HG02973 (cell line): ENCODE data around the gene AGMAT.
"Not testable (repeated sequence)": the region's sequence is repeated elsewhere in the genome, so short reads cannot be mapped to it uniquely, and the experiment has no call there.

Experiments used
- ATAC-seq: cut with Tn5 transposase; IDR thresholded peaks from one replicate; pipeline ENCODE4 v1.9.1; 2021; ENCODE audit warnings: moderate library complexity; ENCODE audit not compliant: unreplicated experiment

The AGMAT gene

DNA sequence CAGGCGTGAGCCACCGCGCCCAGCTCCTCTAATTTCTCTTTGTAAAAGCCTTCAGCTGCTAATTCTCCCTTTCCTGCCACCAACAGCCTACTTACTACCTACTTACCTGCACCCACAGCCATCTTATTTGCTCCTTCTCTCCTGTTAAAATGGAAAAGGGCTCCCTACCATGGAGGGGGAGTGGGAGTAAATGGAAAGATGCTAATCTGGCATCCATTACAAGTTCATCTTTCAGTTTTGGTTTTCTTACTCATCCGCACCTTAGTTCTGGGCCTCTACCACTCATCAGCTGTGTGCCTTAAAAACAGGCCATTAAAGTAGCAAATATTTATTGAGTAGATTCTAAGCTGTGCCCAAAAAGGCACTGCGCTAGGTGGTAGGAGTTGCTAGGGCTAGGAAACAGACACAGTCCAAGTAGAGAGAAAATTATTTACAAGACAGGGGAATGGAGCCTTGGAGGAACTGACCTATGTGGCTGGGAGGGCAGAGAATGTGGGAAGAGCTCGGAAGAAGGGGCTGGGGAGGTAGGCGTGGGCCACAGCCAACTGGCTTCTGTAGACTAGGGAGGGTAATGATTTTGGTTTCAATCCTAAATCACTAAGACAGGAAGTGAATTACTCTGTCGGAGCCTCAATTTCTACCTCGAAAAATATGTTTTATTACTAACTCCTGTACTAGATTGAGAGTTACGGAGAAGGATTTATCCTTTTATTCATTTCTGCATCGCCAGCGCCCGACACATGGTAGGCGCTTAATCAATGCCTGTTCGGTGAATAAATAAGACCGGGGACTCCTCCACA is 31.7 kb upstream of the AGMAT start:
- no peak for ATAC-seq

DNA sequence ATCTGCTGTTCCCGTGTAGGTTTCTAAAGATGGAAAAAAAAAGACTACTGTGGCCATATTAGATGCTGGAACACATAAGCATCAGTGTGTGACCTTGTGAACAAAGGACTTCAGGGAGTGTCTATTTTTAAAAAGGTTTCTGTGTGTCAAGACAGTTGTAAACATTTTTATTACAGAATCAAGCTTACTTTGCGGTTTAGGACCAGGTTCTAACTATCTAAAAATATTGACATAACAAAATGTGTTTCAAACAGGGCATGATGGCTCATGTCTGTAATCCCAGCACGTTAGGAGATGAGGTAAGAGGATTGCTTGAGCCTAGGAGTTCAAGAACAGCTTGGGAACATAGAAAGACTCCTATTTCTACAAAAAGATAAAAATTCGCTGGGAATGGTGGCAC is 25.3 kb upstream of the AGMAT start:
- ATAC-seq = no peak

DNA sequence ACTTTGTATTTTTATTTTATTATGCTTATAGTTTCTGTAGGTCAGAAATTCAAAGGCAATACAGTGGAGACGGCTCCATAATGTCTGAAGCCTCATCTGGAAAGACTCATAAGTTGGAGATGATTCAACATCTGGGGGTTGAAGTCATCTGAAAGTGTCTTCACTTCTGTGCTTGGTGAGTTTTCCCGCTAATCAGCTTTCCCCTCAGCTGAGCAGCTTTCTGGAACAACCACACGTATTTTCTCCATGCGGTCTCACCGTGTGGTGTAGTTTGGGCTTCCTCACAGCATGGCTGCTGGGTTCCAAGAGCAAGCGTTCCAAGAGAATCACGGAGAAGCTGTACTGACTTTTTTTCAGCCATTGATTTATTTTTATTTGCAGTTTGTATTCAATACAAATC is 24.8 kb upstream of the AGMAT start:
- ATAC-seq = no peak

DNA sequence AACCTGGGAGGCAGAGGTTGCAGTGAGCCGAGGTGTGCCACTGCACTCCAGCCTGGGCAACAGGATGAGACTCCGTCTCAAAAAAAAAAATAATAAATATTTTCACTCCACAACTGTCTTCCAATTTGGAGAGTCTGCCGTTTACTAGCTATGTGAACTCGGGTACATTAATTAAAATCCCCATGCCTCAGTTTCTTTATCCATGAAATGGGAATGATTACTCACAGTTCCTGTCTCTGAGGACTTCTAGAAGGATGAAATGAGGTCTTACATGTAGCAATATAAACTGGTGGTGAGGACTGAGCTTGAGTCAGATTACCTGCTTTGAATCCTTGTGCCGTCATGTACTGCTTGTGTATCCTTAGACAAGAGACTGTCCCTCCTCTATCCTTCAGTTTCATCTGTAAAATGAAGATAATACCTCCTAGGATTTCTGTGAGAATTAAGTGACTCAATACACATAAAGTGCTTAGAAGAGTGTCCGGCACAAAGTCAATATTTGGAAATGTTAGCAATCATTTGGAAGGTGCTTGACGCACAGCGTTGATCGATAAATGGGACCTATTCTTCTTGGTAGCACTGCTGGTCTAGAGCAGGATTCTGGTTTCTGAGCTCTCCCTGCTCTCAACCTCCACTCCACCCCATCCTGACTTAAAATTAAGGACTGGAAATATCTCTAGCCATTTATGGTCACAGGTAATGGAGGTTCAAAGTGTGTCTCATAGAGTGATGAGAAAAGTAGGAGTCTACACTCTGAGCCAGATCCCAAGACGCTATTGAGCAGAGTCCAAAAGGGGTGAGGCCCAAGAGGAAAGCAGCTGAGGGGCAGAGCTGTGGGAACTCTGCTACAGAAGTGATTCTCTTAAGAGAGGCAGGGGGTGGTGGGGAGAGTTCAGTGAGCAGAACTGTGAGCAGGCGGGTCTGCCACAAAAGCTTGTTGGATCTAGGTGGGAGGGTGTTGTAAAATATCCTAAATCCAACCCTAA is 20.8 kb upstream of the AGMAT start:
- ATAC-seq = no peak

DNA sequence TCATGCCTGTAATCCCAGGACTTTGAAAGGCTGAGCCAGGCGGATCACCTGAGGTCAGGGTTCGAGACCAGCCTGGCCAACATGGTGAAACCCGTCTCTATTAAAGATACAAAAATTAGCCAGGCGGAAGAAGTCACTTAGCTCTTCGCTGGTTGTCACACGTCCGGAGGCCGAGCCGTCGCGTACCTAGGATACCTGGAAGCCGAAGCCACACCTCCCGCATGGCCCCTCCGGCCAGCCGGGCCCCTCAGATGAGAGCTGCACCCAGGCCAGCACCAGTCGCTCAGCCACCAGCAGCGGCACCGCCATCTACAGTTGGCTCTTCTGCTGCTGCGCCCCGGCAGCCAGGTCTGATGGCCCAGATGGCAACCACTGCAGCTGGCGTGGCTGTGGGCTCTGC is 19.5 kb upstream of the AGMAT start:
- ATAC-seq = not testable (repeated sequence)

DNA sequence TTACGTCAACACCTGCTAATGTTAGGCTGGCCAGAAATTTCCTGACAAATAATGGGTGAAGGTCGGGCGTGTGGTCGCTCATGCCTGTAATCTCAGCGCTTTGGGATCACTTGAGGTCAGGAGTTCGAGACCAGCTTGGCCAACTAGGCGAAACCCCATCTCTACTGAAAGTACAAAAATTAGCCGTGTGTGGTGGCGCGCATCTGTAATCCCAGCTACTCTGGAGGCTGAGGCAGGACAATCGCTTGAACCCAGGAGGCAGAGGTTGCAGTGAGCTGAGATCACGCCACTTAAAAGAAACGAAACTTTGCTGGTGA is 19.1 kb upstream of the AGMAT start:
- not testable (repeated sequence) for ATAC-seq

DNA sequence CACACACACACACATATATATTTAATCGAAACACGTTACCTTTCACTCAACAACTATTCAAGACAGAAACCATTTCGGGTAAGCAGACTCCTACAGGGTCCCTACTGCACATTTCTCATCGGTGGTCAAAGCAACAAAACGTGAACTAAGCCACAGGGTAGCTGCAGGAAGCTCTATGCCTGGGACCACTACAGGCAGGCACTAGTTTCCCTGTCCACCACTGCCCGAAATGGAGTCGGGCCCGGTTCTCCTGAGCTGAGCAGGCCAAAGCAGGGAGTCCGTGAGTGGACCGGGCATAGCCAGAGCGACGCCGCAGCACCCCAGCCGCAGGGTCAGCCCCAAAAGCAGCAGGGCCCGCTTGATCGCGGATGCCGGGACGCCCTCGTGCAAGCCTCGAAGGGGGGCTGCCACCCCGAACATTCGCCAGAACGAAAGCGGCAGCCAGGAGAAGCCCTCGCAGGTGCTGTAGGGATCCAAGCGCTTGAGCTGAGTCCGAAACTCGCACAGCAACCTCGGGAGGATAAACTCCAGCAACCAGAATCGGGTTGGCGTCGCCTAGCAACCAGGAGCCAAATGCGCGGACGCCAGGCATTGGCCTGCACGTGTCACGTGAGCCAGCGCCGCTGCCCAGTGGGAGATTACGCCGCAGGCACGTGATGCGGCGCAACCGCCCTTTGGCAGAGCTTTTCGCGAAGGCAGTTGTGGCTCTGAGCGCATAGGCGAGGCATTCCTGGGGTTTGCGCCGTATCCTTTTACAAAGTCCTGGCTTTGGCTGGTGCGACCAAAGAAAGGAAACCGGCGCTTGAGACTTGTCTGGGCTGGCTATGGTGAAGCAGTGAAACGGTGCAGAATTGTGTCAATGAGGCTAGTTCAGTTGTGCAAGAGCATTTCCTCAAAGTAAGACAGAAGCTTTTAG is 18.5 kb upstream of the AGMAT start:
- ATAC-seq = peak; percentile 92

- ATAC-seq = no peak
These were observed 13.6 kb upstream of the AGMAT start for GRCh38 chr1:15598436-15598835.

DNA sequence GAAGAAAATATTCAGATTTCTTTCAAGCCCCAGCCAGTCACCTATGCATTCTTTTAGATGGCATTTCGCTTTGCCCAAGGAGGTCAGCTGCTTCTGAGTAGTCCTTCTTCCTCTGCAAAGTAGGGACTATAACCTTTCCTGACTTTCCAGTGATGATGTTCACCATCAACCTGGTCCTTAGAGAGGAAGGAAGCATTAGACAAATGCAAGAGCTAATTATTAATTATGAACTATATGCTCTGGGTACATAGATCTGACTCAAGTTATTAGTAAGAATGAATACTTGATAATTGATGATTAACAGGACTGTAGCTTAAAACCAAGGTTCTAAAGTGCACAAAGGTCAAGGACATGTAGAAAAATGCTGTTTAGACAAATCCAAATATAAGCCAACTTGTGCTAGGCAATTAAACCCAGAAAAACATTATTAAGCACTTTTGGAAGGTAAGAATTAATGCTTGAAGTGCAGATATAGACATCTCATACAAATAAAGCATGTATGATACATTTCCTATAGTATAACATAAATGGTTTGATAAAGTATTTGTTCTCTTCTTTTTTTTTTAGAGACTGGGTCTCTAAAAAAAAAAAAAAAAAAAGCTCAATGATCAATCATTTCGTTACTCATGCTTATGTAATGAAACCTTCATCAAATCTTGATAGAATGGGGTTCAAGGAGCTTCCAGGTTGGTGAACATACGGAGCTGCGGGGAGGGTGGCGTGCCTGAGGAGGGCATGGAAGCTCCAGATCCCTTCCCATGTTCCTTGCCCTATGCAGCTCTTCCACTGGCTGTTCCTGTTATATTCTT is 11.2 kb upstream of the AGMAT start:
- ATAC-seq = no peak

DNA sequence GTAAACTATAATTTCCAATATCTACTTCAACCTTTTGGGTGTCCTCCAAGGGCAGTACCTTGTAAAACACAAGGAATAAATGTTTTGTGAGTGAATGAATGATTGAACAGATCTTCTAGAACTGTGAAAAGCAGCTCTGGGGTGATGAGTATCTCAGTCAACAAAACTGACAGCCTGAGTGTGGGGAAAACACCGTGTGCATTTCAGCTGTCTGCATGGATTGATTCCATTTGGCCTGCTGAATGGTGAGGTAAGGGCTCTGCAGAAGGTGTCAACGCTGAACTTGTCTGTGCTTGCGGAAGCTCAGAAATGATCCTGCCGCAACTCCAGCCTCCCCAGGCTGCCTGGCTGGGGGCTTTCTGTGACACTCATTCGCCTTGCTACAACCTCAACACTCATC is 7.4 kb upstream of the AGMAT start:
- no peak for ATAC-seq

- ATAC-seq = no peak
These were observed 1.7 kb downstream of the AGMAT start for GRCh38 chr1:15583016-15583706.

GRCh38 chr1:15579683-15580047 is 5.2 kb downstream of the AGMAT start:
- ATAC-seq = no peak

DNA sequence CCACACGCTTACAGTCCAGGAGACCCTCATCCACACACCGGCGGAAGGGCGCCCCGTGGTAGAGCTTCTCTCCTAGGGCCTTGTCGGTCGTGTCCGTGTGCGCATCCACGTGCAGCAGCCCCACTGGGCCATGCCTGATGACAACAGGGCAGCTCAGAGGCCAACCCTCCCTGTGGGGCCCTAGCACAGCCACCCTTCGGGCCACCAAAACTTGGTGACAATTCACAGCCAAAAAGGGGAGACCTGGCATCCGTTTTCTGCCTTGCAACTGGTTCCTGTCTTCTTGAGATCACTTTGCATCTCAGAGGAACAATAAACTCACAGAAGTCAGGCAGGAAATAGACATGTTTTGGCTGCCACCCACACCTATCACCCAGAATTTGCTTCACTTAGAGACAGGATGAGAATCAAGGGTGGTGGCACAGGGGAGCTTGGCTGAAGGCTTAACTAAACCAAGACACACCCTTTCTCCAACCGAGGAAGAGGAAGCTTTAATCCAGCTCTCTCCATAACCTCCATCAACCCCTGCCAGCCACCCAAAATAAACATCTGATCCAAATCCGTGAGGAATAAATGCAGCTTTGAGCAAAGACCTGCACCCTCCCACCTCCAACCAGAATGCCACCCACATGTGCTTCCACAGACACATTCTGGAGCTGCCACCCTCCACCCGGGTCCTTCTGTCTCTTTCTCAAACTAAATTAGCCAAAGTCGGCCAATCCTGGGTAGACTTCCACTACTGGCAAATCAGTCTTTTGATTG is 5.7 kb downstream of the AGMAT start:
- ATAC-seq = no peak

DNA sequence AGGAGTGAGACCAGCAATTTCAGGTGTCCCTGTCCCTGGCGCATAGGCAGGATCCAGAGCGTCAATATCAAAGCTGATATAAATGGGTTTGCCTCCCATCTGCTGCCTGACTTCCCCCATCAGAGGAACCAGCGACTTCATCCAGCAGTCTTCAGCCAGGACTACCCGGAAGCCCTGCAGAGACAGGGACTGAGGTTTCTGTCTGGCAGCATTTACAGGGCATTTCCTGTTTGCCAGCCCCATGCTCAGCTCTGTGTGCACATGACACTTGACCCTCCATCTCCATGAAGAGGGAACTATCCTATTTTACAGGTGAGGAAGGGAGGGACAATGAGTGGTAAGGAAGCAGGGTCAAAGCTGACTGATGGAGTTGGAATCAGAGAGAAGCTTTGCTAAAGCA is 7.2 kb downstream of the AGMAT start:
- ATAC-seq = no peak

DNA sequence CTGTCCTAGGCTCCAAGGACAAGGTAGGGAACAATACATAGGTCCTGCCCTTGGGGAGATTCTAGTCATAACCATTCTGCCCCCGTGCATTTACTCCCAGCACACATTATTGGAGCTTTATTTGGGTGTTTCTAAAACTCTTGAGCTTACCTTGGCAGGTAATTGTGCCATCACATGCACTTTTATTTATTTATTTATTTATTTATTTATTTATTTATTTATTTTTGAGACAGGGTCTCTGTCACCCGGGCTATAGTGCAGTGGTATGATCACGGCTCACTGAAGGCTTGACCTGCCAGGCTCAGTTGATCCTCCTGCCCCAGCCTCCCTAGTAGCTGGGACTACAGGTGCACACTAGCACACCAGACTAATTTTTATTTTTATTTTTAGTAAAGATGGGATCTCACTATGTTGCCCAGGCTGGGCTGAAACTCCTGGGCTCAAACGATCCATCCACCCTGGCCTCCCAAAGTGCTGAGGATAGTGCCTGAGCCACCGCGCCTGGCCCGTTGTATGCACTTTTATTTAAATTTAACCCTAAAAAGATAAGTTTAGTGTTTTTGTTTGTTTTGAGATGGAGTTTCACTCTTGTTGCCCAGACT is 9.2 kb downstream of the AGMAT start:
- ATAC-seq = no peak

GRCh38 chr1:15574741-15575140 is 10.1 kb downstream of the AGMAT start:
- ATAC-seq = no peak

GRCh38 chr1:15573477-15573876 is 11.4 kb downstream of the AGMAT start:
- ATAC-seq = no peak

DNA sequence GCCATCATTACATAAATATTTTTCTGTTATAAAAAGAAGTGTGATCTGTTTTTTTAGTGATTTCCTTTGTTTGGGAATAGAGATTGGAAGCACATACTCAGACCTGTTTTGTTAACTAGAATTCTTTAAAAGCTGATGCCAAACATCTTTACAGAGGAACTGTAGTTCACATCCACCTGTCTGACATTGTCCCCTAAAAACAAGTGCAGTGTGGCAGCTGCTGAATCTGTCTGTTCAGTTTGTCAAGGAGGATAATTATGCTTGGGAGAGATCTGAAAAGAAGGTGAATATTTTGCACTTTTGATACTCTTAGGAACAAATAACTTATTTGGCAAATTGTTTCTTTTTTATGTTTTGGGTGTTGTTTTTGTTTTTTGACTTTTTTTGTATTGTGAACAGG is 13.6 kb downstream of the AGMAT start:
- no peak for ATAC-seq

DNA sequence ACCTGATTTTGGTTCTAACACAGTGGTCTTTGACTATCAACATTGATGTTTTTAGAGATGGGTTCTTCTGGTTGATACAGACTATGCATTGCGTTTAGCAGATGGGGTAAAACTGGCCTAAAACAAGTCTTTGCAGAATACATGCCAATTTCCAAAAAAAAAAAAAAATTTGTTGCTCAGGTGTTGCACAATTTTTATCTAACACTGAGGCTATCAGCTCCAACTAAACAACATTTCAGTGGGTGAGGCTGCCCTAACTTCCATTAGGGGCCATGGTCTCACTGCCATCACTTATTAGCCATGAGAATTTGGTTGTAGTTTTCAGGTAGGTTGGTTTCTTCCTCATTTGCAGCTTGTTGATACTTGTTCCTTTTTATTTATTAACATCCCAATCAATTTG is 14.0 kb downstream of the AGMAT start:
- no peak for ATAC-seq
